ENCODE measurements around the gene CPED1.
A peak's percentile ranks its signal among the peaks of the same experiment; 100 is the strongest.
"Not testable (repeated sequence)": the region's sequence is repeated elsewhere in the genome, so short reads cannot be mapped to it uniquely, and the experiment has no call there.

CPED1 gene

DNA sequence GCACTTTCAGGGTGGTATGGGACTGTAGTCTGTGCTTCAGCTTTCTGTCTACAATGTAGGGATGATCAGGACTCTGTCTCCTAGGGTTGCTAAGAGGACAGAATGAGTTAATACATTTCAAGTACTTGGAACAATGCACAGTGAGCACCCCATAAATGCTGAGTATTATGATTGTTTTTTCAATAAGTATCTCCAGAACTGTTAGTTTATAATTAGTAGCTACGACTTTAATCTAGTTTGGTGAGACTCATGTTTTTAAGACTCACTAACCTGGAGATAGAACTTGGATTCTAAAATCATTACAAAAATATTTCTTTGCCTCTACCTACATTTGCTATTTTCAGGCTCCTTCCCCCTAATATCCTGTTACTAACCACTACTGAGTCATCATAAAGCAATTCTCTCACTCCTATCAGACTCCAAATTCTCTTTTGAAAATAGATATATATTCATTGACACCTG, 95.3 kb downstream of the CPED1 start:
- DNase-seq = no peak

DNA sequence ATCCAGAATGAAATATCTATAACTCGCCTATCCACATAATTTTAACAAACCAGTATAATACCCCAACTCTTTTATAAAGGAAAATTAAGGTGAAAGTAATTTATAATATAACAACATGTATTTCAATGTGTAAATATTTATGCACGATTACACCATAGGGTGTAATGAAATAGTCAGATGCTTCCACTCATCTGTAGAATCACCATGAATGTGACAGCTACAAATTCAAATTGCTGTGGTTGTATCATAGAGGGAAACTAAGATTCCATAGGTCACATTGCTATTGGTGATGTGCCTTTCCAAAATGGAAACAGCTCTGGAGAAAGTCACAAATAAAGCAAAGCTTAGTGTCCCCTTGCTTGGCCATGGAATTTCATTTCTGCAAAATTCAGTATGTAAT, 95.7 kb downstream of the CPED1 start:
- no peak for DNase-seq

DNA sequence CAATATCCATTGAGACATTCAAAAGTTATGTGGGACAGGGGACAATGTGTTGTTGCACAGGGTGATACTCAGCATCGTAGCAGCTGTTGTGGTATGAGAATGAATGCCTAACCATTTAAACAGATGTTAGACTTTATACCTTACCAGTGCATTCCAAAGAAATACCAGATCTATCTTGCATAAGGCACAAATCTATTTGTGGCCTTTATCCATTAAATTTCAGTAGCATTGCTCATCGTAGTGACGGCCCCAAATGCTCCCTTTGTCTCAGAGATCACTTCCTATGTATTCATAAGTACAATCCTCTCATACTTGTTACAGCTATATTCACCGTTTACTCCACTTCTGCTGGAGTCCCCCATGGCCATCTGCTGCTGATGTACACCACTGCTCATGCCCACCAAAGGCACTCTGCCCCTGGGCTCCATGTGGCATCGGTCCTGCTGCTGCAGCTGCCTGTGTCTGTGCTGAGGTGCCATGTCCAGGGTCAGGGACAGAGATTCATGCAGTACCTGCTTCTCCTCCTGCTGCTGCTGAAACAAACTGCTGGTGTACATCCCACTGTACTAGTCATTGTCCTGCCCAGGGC, 96.3 kb downstream of the CPED1 start:
- DNase-seq = no peak

DNA sequence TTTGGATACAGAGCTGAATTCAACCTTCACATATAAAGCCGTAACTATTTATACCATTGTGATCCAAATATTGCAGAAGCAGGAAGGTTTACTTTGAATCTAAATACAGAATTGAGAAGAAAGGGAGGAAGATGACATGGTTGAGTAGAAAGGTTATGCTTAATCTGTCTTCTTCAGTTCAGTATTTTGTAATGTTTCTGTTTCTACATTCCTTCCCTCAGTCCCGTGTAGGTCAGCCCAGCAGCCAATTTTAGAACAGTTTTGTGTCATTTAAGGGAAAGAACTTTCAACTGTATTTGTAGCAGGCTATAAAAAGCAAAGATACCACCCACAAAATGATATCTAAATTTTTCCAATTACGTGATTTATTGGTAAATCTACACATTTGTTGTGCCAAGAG, 97.4 kb downstream of the CPED1 start:
- DNase-seq = no peak

DNA sequence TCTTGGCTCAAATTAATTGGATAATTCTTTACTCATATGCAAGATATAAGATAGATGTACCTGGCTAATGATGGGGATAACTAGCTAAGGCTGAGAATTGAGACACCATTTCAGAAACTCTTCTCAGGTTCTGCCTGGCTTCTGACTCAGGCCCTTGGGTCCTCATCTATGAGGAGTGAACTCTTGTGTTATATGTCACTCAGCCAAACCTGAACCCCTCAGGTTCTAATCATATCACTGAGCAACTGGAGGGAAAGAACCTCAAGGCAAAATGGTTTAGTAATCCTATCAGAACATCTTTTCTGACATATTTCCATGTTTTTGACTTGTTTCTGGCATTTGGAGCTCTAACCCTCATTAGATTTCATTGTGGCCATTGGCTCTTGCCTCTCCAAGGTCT, 100.4 kb downstream of the CPED1 start:
- DNase-seq = no peak

DNA sequence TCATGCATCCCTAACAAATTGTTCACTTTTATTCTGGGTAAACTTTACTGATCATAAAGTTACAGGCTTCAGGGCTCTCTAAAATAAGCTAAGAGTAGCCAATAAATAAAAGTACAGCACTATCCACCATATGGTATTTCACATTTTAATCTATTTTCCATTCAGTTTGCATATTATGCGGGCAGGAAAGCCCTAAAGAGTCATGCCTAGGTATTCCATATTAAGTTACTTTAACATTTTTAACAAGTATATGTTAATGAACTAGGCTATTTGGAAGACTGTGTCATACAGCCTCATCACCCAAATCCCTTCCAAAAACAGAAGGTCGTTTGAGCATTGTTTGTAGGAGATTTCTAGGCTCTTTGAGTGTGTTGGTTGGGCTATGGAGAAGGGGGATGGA, 106.3 kb downstream of the CPED1 start:
- no peak for DNase-seq

DNA sequence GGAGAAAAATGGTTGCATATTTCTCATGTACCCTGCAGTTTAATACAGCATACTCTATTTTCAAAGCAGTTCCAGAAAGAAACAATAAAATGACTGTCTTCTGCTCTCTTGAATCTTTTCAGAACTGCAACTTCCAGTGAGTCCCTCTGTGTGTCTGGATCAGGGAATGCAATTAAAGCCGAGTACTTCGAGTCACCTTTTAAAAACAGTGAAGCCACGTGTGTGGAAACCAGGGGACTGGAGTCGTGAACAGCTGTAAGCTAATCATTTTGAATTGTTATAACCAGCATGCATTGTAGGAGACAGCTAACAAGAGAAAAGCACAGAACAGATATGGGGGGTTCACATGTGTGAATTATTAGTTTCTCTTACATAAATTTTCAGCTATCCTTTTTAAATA, 109.1 kb downstream of the CPED1 start:
- DNase-seq = no peak

DNA sequence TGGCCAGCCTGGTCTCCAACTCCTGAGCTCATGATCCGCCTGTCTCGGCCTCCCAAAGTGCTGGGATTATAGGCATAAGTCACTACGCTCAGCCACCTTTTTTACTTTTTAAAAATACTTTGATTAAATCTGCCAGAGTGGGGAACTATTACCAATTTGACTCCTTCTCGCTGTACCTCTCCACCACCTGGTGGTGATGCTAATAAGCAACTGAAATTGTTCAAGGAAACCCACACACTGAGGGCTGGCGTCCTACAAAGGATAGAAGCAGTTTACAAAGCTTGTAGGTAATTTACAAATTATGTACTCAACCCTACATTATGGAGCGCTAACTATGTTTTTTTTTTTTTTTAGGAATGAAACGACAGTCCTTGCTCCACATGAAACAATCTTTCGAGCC, 111.1 kb downstream of the CPED1 start:
- no peak for DNase-seq

DNA sequence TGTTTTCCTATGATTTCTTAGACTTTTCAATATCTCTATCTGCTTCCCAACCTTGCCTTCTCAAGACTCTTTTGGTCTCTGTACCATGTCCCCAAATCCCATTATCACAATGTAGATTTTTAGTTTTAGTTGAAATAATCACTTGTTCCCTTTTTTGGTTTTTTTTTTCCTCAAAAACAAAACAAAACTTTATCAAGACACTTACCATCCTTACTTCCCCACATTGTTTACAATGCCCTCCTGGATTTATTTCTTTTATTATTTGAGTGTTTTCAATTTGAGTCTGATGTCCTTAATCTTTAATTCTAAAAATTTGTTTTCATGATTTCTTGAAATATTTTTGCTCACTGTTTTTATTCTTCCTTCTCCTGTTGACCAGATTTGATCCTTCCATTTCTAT, 112.6 kb downstream of the CPED1 start:
- no peak for DNase-seq

DNA sequence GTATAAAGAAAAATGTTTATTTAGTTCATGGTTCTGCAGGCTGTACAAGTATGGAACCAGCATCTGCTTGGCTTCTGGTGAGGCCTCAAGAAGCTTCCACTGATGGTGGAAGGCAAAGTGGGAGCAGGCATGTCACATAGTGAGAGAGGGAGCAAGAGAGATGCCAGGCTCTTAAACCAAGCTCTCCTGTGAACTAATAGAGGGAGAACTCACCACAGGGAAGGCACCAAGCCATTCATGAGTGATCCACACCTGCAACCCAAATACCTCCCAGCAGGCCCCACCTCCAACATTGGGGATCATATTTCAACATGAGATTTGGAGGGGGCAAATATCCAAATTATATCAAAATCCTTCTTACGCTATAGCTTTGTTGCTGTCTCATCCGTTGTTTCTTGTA, 113.1 kb downstream of the CPED1 start:
- no peak for DNase-seq

DNA sequence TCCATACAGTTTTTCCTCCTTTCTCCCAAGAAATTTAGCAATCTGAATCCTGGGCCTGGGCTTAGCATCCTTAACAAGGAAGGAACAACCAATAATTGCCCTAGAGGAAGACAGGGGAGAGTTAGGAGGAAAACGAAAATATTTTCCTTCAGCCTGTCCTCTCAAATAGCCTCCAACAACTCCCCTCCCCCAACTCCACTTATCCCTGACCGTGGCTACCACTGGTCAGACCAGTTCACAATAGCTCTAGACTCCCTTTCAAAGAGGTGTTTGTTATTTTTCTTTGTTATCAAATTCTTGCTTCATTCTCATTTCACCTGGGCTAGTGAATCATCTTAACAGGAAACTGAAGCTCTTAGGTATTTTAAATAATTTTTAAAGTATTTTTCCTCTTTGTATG, 114.1 kb downstream of the CPED1 start:
- no peak for DNase-seq

DNA sequence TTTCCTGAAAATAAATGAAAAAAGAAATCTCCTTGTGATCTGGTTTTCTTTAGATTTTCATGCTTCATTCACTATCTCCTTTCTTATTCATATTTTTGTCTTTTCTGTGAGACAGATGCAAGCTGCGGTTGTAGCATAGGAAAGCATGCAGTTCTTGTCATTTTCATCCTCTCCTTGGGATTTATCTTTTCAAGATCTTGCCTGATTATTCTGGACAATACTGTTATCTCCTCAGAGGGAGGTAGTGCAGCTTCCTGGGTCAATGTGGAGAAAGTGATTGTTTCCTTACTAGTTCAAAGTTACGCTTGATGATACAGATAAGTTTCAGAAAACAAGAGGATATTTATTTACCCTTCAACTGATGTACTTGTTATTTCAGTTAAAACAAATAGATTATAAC, 114.6 kb downstream of the CPED1 start:
- DNase-seq = no peak

DNA sequence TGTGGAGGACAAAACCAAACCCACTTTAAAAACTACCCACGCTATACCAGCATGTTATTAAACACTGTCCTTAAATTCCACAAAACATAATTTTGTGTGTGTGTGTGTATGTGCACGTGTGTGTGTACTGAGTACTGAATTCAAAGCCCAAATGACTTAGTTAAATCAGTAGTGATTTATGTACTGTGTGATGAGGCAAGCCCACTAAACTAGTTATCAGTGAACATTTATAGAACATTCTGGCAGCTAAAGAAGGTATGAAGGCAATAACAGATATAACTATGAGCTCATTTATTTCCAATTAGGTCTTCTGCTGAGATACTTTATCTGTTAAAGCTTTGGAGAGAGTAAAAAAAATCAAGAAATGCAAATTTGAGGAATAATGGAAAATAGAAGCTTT, 115.1 kb downstream of the CPED1 start:
- no peak for DNase-seq

DNA sequence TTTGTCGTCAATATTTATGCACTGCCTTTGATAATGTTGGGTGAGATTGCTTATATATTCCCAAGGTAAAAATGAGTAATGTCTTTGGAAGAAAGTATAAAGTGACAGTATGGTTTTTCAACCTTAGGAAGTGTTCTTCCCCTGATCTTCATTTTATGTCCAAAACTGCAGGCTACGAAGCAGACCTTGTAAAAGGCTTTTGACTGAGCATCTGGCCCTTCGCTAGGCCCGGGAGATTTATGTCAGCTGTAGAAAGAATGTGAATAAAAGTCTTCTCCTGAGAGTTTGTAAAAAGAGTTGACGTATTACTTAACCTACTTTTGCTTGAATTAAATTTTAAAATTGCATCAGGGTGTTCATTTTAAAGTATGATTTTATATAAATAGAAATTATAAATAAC, 116.8 kb downstream of the CPED1 start:
- no peak for DNase-seq

DNA sequence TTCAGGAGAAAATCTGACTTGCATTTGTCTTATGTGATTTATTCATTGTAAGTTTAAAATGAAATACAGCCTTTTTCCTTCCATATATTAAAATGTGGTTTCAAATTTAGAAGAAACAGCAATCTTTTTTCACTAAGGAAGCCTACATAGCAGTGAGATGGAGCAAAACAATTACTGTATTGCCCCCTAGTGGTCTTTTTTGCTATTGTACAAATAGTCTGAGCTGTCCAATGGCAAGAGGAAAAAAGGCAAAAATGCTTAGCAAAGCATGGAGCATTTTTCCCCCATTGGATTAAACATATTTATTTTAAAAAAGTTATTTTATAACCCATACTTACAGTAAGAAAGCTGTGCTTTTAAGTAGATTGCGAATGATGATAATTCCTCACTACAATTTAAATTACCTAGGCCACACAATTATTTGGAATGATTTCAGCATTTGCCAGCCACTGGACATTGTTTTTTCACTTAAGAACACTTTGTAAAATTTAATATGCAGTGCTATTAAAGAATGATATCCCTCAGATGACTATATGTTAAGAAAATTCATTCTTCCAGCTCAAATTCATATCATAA, 119.5 kb downstream of the CPED1 start:
- DNase-seq = peak in 1 of 58 donors; percentile 56

DNA sequence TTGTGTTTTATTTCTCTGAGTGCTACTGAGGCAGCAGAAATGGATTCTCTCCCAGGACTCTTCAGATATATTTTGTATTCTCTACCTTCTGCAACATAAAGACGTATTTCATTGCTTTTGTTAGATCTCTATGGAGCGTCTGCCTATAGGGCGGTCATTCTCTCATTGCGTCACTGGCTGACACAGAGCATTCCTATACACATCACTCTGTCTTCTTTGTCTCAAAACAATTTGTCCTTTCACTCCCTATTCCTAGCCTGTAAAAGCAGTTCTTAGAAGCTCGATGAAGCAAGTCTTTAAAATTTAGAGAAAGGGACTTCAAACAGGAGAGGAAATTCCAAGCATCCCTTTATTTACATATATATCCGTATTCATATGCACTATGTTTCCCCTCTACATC, 120.6 kb downstream of the CPED1 start:
- peak in 2 of 58 donors; percentile 3 to 7 for DNase-seq

DNA sequence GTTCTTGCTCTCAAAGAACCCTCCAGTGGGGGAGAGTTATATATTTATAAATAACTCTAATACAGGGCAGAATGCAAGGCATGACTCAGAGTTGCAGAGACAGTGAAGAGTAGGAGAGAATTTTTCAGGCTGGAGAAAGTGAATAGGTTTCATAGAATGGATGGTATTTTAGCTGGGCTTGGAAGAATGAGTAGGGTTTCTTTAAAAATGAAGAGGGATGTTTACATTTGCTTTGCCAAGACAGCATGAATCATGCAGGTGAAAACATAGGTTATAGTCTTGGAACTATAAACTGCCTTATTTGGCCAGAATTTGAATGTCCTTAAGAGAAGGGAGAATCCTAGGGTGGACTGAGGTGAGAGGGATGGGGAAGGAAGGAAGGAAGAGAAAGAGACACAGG, 124.8 kb downstream of the CPED1 start:
- DNase-seq = no peak

DNA sequence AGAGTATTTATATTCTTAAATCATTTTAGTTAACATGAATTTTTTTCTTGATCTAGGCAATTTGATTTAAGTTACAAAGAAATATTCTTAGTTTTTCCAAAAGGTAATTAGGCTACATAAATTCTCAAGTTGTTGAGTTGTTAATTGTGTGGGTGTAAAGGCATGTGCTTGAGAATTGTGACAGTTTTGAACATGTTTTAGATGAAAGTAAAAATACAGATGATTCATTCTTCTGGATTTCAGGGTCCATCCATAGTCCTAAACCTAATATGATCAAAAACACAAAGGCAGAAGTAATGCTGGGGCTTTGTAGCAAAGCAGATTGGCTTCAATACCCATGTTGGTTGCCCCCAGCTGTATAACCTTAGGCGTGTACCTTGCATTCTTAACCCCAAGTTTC, 127.9 kb downstream of the CPED1 start:
- no peak for DNase-seq

DNA sequence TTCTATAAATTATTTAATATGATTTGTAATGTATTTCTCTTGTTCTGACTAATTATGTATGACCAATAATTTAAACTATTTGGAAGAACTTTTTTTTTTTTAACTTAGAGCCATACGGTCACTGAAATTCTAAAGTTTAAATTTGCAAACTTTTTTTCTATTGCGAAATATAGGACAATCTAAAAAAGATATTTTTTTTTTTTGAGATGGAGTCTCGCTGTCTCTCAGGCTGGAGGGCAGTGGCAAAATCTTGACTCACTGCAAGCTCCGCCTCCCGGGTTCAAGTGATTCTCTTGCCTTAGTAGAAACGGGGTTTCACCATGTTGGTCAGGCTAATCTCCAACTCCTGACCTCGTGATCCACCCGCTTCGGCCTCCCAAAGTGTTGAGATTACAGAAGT, 130.5 kb downstream of the CPED1 start:
- no peak for DNase-seq

DNA sequence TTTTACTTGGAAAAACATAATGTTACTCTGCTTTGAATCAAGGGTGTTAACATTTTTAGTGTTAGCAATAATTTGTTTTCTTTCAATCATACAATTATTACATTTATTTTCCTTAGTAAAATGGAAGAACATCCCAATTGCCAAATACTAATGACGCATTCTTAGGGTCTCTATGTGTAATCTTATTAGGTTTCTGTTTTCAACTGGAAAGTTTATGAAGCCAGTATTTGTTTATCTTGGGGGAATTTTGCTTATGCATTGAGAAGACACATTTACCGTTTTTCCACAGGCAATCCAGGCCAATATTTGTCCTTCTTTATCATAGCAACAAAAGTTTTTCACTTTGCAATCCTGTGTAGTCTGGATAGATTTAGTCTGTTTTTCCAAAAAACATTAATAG, 134.5 kb downstream of the CPED1 start:
- no peak for DNase-seq

DNA sequence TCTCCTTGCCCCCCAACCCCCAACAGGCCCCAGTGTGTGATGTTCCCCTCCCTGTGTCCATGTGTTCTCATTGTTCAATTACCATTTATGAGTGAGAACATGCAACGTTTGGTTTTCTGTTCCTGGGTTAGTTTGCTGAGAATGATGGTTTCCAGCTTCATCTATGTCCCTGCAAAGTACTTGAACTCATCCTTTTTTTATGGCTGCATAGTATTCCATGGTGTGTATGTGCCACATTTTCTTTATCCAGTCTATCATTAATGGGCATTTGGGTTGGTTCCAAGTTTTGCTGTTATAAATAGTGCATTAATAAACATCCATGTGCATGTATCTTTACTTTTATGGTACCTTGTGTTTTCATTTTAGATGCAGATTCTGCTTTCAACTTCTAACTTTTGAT, 136.9 kb downstream of the CPED1 start:
- DNase-seq = not testable (repeated sequence)

DNA sequence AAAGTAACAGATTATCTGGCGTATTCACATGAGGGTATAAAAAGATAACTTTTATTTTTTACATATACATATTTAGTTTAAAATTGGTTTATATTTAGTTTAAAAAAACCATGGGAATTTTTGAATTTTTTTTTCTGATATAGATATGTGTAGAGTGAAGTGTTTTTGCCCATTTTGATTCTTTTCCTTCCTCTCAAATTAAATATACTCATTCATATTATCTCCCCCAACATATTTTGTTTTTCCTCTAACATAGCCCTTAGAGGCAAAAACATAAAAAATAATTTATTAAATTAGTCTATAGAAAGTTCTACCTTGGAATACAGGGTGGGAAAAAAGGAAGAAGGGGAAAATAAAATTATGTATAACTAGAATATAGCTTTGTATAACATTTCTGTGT, 137.7 kb downstream of the CPED1 start:
- DNase-seq = no peak

DNA sequence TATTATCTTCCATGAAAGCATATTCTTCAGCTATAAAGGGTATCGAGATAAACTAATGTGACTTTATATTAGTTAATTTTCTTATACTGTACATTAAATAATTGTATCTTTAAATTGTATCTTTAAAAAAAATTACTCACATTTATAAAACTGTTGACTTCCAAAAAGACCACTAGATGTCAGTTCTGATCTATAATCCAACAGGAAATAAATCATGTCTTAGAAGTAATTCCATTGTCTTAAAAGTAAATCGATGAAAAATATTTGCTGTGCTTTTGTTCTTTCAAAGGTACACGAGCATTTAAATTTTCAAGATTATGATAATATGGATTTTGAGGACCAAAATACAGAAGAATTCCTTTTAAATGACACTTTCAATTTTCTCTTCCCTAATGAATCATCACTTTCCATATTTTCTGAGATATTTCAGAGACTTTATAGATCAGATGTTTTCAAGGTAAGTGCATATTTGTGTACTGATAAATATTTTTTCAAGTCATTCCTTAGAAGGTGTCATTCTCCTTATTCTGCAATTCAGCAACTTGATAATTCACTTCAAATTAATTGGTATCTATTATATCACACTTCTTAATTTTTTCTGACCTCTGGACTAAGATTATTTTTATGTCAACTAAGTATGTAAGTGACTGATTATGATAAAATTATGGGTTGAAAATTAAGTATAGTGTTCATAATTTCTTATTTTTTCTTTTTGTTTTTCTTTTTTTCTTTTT, 138.5 kb downstream of the CPED1 start:
- no peak for DNase-seq
